Stimulated activated CD4-positive, alpha-beta T cell treated with anti-CD3 and anti-CD28 coated beads, Interleukin-15, amount 100 ng/mL, for 24 hours (primary cell): ENCODE results near the gene MAPRE3.

Experiments used
- DNase-seq: peaks from one replicate; pipeline ENCODE4 v3.0.0-alpha.2; 2020

Gene MAPRE3

DNA sequence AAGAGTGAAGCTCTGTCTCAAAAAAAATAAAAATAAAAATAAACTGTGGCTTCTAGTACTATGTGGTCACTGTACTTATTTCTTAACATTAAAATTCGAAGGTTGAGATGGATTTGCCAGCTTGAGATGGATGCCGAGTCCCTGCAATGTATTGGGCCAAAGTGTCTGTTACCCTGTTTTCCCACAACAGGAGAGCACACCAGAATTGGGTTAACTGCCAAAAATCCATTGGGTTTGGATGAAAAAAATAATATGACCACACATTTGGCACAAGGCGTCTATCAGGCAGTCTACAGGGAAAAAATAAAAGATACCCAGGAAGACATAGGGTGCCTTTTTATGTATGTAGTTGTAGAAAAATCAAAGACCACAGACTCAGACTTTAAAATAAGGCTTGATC lies 19.2 kb upstream of the MAPRE3 start:
- no peak for DNase-seq

- DNase-seq: no peak
Observed at GRCh38 chr2:26952374-26952773, 18.1 kb upstream of the MAPRE3 start.

- DNase-seq: no peak
Observed at GRCh38 chr2:26954135-26954534, 16.3 kb upstream of the MAPRE3 start.

- DNase-seq: no peak
Observed at GRCh38 chr2:26957041-26957440, 13.4 kb upstream of the MAPRE3 start.

DNA sequence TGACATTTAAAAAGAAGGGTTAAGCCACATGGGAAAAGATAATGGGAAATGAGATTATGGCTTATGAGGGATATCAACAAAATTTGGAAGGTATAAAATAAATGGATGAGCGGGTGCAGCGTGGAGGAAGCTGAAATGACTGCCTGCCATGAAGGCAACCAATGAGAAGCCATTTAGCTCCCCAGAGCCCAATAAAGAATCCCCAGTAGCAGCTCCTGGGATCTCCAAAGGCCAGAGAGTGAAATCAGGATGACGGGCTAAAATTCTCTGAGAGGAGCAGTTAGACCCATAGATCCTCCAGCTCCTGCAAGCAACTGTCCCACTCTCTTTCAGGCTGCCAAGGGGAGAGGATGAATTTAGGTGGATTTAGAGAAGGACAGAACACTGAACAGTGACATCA lies 12.9 kb upstream of the MAPRE3 start:
- DNase-seq: no peak

GRCh38 chr2:26959331-26959730 lies 11.1 kb upstream of the MAPRE3 start:
- DNase-seq: no peak

DNA sequence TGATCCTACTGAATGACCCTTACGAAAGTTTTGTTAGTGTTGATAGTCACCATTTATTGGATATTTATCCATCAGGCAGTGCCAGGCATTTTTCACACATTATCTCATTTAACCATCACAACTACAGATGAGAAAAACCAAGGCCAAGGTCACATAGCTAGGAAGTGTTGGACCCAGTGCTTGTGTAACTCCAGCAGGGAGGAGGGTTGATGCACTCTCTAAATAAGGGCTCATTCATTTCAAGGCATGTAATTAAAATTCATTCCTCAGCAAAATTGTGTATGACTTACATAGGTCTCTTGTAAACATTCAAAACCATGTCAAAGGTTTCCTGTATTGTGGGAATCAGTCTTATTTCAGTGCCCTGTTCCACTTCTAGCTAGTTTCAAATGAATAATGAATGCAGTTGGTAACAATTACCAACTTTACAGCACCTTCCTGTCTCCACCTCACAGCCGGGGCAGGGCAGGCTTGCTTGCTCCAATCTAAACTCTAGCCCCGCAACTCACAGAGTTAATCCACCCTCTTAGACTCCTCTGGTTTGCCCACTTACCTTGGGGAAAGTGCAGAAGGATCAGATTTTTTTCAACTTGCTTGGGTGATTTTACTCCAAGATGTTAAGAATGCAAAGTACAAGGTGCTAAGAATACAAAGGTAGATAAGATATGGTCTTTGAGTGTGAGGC lies 5.8 kb upstream of the MAPRE3 start:
- DNase-seq: no peak

DNA sequence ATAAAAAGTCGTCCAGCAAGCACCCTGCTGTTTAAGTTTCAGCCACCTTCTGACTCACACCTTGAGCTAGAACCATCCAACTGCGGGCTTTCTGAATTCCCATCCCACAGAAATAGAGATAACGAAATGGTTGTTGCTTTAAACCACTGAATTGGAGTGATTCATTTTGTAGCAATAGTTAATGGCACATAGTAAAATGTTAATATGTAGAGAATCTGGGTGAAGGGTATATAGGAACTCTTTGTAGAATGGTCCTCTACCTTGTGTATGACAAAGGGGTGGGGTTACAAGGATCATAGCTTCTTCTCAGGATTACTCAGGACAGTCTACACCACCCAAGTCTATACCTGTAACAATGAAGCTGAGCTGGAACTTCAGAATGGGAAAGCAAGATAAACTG lies 2.4 kb upstream of the MAPRE3 start:
- DNase-seq: no peak

GRCh38 chr2:26969077-26969844 lies 1.2 kb upstream of the MAPRE3 start:
- DNase-seq: no peak

GRCh38 chr2:26970928-26971627 lies 641 bp downstream of the MAPRE3 start:
- peak; percentile 9 for DNase-seq

DNA sequence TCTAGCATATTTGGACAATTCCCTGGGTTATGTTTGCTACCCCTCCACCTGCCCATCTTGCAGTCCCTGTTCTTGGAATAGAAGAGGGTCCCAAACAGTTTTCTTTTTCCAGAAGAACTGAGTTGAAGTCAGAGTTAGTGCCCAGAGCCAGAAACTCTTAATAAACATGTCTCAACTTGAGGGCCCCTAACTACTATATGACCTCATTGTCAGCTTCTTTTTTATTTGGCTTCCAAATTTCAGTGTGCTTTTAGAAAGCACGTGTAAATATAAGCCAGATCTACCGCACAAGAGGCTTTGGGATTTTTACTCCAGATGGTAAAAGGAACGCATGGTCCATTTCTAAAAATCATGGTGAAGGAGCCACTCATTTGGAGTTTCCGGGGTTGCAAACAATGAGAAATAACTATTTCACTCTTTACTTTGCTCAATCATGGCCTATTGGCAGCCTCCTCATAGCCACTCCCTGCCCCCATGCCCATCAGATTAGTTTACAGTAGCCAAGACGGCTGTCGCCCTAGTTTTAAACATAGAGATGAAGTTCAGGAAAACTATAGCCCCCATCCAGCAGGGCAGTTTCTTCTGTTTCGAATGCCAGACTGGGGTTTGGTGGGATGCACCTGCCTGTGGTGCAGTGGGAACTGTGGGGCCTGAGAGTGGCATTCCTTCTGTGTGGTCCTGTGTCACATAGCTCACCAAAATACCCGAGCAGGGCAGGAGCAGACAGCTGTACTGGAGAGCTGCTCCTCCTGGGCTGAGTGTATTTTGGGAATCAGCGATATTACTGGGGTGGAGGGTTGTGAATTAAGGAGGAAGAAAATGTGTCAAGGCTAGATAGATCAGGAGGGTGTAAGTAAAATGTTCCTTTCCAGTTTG lies 1.7 kb downstream of the MAPRE3 start:
- DNase-seq: no peak

- no peak for DNase-seq
Observed at GRCh38 chr2:26974352-26974751, 3.9 kb downstream of the MAPRE3 start.

GRCh38 chr2:26975102-26975501 lies 4.7 kb downstream of the MAPRE3 start:
- no peak for DNase-seq

GRCh38 chr2:26975656-26976055 lies 5.2 kb downstream of the MAPRE3 start:
- DNase-seq: no peak

GRCh38 chr2:26976237-26976636 lies 5.8 kb downstream of the MAPRE3 start:
- no peak for DNase-seq

DNA sequence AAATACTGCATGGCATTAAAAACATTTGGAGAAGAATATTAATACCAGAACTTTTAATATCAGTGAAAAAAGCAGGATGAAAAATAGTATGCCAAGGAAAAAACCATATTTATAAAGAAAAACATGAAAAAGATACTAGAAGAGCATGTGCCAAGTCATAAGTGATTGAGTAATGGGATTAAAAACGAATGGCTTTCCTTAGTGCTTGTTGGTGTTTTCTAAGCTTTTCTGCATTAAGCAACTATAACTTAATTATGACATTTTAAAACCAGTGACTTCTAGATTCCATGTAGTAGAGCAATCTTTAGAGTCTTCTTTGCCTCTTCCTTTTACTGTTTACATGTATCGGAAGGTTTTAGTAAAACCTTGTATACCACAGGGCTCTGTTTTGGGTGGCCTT lies 6.6 kb downstream of the MAPRE3 start:
- DNase-seq: no peak

DNA sequence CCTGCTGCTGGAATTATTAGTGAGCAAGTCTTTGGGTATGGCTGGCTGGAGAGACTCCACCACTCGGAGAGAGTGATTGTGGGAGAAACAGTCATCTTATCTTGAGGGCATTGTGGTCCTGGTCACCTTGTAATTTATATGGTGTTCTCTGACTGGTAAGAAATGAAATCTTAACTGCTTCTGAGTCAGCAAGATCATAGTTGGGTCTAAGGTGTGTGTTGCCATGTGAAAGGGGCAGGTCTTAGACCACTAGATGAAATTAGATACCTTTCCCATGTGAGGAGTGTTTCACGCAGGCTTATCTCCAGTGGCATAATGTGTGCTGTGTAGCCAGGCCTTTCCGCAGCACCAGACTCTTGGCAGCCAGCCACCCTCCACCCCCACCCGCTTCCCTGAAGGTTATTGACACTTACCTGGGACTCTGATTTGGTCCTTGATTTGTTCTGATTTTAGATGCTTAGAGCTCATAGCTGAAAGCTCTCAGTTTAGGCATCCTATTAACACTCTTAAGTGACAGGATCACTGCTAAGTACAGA lies 7.7 kb downstream of the MAPRE3 start:
- DNase-seq: no peak

- no peak for DNase-seq
Observed at GRCh38 chr2:26979741-26980140, 9.3 kb downstream of the MAPRE3 start.

DNA sequence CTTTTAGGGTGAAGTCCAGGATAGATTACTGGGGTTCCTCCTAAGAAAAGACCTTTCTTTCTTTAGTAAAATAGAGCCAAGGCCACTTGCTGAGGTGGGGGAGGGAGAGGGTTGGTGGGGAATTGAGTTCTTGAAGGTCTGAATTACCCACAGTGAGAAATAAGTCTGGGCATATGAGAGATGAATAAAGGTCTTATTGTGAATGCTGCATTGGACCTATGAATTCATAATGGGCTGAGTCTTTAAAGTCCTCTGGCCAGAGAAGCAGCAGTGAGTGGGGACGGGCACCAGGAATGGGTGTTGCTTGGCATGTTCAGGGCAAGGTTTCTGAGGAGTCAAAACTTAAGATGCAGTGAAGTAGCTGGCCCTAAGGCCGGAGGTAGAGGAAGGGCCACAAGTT lies 10.5 kb downstream of the MAPRE3 start:
- no peak for DNase-seq

GRCh38 chr2:26982102-26982742 lies 11.8 kb downstream of the MAPRE3 start:
- peak; percentile 11 for DNase-seq

GRCh38 chr2:26983746-26984145 lies 13.3 kb downstream of the MAPRE3 start:
- DNase-seq: no peak

- no peak for DNase-seq
Observed at GRCh38 chr2:26985807-26986206, 15.4 kb downstream of the MAPRE3 start.
